GM21515 (cell line): ENCODE data around the gene SLC23A2.
"Not testable (repeated sequence)": the region's sequence is repeated elsewhere in the genome, so short reads cannot be mapped to it uniquely, and the experiment has no call there.

Source experiments
- ATAC-seq: cut with Tn5 transposase; IDR thresholded peaks from one replicate; pipeline ENCODE4 v1.9.1; 2021; ENCODE audit not compliant: unreplicated experiment

The SLC23A2 gene

DNA sequence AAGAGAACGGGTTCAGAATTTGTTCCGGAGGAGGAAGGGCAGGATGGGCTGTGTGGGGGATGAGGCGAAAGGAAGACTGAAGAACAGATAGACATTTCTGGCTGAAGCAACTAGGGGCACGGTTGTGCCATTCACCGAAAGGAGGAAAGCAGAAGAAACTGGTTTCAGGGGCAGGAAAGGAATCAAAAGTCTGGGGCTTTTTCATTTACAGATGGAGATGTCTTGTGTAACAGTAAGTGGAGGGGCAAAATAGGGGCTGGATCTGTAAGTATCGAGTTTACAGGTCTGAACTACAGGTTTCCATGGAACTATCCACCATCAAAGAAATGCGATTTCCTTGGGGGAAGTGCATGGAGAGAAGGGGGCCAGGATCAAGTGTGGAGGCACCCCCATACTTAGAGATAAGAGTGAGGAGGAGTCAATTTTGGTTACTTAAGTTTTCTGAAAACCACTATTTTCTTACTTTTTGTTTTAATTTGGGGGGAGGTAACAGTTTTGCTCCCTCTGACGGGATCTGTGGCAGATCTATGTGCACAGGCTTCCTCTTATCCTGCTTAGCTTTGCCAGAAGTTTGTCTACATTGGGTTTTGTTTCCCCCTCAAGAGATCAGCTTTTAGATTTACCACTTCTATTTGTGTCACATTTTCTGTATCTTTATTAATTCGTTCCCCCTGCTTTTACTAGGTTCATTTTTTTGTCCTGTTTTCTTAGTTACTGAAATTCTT lies 120.1 kb downstream of the SLC23A2 start:
- no peak for ATAC-seq

DNA sequence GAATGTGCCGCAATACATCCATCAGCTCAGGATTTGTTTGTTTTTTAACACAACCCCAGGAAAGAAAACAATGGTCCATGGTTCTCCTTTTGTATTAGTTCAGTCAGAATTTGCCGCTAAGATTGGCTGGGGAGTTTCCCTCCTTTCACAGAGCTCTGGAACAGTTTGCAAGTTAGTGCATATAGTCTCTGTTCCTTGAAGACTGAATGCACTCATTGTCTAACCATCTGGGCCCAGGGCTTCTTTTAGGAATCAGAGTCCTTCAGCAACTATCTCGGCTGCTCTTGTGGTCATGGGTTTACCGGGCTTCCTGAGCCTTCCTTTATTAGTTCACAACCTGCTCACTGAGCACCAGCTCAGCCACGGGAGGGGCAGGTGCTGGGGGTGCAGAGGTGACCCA lies 121.3 kb downstream of the SLC23A2 start:
- no peak for ATAC-seq

DNA sequence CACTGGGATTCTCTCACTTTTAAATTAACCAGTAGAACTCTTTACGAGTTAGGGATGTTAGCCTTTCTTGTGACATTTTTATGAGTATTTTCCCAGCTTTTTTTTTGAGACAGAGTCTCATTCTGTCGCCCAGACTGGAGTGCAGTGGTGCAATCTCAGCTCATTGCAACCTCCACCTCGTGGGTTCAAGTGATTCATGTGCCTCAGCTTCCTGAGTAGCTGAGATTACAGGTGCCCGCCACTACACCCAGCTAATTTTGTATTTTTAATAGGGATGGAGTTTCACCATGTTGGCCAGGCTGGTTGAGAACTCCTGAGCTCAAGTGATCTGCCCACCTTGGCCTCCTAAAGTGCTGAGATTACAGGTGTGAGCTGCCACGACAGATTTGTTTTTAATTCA lies 123.2 kb downstream of the SLC23A2 start:
- not testable (repeated sequence) for ATAC-seq

DNA sequence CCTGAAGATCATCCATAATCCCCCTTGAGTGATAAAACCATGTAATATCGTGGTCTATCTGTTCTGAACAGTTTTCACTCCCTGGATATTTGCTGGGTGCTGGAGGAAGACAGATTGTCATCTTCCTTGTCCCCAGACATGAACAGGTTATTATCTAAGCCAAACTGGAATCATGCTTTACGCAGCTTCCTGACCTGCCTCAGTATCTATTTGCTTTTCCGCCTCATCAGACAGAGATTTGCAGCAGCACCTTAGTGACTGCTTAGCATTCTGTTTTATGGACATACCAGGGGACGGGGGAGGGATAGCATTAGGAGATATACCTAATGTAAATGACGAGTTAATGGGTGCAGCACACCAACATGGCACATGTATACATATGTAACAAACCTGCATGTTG lies 124.6 kb downstream of the SLC23A2 start:
- ATAC-seq: no peak

DNA sequence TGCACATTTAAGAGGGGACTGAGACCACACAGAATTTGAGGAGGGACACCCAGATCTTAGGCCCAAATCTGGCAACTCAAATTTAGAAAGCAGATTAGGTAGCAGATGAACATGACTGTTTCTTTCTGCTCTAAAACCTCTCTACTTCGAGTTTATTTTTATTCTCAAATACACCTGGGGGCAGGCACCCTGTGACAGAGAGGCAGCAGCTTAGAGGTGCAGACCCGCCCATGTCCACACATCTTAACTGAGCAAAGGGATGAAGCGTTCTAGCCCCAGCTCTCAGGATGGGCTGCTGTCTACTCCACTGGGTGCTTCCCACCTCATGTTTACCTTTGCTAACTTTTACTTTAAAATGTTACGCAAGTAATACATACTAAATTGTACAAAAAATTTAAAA lies 125.0 kb downstream of the SLC23A2 start:
- ATAC-seq: no peak

DNA sequence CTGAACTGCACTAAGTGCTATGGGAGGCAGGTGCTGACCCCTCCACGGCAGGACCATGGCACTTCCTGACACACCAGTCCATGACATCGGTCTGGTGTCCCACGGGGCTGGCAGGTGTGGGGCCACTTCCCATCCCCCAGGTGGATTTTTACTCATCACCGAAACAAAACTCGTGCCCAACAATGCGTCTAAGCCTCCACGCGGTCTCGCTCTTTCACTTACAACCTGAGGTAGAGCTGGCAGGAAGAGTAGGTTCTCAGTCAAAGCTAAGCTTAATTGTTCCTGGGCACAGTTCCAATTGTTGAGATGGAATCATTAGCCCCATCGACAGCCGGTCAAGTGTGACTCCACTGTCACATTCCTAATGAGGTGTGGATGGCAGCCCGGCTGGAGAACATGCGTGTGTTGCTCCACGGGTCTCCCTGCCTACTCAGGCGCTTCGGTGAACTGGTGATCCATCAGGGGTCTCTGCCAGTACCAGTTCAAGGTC lies 125.7 kb downstream of the SLC23A2 start:
- no peak for ATAC-seq

DNA sequence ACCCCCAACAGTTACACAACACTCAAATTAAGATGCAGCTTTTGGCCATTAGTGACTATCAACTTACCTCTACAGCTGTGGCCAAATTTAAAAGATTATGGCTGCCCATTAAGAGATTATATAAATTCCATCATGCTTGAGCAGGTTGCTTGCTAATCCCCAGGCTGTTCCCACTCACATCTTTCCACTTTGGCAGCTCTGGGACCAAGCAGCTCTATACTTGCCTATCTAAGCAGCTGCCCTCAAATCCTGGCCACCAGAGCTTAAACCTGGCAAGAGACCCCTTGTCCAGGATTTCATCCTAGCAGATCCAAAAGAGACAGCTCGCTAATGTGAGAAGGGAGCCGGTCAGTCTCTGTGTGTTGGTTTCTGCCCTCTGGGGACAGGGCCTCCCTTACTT lies 127.9 kb downstream of the SLC23A2 start:
- no peak for ATAC-seq

DNA sequence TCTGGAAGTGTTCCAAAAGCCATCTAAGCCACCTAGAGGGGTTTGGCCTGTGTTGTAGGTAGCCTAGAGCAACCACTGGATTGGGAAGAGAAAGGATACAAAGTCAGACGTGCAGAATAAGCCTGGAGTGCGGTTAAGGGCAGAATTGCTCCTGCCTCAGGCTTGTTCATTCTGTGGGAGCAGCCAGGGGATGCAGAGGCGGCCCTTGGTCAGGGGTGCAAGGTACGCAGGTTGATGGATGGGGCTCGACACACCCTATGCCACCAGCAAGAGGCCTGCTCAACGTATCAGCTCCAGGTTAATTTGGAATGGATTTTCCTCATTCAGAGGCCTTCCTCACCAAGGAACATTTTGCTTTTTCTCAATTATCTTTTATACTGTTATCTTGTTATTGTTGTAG lies 129.8 kb downstream of the SLC23A2 start:
- ATAC-seq: no peak

DNA sequence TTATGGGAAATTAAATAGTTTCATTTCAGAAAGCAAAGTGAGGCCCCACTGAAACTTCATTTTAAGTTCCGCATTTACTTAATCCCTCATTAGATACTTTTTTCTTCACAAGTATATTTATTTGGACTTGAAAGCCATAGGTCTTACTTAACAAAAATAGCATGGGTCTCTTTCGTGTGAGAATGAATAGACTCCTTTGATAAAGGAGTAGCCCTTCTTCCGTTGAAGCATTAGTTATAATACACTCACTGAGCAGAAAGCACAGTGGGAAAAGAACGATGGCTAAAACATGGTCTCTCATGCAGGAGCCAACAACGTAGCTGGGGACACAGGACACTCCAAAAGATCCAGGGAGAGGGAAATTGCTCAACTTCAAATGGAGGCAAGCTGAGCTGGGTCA lies 130.4 kb downstream of the SLC23A2 start:
- no peak for ATAC-seq

DNA sequence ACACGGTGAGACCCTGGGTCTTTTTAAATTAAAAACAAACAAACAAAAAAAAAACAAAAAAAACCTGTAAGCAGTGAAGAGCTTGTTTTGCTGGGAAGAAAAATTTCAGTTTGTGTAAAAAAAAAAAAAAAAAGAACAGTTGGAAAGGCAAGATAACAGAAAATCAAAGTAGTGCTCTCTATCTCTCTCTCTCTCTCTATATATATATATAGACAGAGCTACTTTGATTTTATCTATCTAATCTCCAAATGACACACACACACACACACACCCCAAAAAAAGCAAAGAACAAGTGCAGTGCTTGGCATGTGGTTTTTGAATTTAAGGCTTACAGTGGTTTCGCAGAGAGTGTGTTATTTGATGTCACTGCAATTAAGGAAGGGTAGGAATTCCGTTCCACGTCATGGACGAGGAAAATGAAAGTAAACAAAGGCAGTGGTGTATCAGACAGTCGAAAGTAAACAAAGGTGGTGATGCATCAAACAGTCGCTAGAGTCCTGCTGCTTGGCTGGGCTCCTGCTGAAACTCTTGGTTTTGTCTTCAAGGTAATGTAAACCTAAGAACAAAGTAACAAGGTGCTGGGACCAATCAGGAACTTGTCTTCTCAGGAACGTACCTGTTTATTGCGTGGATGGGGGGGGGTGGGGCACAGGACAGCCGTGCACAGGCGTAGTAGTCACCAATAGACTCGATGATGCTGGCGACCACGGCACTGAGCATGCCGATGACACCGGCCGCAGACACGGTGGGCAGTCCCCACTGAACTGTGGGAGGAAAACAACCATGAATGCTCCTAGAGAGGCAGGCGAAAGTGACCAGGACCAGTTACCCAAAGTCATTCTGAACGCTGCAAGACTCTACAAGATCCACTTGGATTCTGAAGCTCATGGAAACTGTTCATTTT lies 131.8 kb downstream of the SLC23A2 start:
- no peak for ATAC-seq

DNA sequence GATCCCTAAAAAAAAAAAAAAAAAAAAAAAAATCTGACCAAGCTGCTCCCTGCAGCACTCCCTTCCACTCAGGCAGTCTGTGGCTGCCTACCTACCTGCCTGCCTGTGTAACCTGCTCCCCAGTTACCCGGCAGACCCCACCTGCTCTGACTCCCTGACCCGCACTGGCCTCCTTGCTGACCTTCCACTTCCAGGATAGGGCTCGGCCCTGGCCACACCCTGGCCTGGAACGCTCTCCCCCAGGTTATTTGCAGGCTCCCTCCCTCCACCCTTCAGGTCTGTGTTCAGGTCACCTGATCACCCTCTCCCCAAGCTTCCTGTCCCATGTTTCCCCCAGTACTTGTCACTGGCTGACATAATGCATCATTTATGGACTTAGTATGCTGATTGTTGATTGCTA lies 134.3 kb downstream of the SLC23A2 start:
- ATAC-seq: no peak

DNA sequence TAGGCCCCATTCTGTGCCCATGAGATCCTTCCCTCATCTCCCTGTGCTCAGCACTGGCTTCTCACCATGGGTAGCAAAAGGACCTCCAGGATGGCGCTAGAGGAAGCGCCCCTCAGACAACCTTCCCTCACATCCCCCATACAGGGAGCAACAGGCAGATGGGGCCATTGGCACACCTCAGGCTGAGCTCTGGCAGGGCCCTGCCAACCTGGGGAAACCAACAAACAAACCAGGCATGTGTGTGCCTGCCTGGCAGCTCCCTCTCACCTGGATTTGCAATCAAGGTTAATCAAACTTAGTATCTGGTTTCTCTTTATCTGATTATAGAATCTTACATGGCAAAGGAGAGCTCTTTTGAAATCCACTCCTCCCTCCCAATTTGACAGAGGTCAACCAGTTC lies 134.9 kb downstream of the SLC23A2 start:
- no peak for ATAC-seq

DNA sequence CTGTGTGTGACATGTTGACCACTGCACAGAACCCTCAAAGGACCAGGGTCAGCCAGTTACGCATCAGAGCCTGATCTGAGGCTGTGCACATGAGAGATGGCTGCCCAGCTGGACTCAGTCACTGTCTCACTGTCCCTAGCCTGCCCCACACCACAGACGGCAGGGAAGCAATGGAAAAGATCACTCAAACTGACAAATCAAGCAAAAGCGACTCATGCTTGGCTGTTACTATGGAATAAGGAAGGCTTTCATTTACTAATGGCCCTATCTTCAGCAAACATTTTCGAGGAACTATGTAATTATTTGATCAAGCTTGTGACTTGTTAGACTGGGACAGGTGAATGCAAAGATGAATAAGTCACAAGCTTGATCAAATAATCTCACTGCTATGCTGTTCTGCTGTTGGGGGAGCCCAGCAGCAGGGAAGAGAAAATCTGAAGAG lies 137.0 kb downstream of the SLC23A2 start:
- ATAC-seq: no peak

DNA sequence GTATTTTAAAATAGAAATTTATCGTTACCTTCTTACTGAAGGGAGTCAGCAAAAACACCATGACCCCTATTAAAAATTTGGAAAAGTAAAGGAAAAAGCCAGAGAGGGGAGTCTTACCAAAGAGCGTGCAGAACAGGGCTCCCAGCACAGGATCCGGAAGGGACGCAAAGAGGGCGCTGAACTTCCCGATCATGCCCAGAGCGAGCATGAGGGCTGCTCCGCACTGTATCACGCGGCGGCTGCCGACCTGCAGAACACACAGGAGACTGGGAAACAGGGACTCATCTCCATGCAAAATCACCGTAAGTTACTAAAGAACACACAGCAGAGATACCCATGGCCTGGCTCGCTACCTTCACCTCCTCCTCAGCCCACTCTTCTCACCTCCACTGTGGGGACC lies 138.6 kb downstream of the SLC23A2 start:
- no peak for ATAC-seq

DNA sequence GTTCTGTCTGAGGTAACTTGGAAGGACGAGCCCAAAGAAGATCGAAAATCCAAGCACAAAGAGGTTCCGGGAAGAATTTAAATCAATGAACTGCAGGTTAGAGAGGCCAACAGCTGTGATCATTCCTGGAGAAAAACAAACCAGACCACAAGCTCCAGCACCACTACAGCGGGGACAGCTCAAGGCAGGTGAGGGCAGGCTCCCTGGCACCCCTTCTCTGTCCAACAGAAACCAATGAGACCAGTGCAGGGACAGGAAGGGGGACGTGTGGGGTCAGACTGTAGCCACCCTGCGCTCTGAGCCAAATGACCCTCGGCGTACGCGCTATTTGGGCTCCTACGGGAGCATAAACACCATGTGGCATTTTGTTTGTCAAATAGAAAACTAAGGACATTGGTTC lies 139.3 kb downstream of the SLC23A2 start:
- ATAC-seq: no peak

DNA sequence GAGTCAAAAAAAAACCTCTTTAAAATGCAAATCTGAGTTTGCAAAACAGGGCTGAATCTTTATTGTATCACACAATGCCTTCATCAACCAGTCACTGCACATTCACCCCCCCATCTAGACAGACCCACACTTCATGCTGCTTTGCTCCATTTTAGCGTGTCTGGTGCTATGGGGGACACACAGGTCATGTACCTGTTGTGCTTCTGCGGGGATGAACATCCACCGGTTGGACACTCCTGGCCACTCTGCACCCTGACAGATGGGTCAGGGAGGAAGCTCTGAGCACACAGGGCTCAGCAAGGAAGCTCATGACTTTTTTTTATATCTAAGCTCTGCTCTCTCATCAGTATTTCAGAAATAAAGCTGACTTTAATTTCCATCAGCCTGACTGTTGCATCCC lies 143.3 kb downstream of the SLC23A2 start:
- ATAC-seq: no peak

DNA sequence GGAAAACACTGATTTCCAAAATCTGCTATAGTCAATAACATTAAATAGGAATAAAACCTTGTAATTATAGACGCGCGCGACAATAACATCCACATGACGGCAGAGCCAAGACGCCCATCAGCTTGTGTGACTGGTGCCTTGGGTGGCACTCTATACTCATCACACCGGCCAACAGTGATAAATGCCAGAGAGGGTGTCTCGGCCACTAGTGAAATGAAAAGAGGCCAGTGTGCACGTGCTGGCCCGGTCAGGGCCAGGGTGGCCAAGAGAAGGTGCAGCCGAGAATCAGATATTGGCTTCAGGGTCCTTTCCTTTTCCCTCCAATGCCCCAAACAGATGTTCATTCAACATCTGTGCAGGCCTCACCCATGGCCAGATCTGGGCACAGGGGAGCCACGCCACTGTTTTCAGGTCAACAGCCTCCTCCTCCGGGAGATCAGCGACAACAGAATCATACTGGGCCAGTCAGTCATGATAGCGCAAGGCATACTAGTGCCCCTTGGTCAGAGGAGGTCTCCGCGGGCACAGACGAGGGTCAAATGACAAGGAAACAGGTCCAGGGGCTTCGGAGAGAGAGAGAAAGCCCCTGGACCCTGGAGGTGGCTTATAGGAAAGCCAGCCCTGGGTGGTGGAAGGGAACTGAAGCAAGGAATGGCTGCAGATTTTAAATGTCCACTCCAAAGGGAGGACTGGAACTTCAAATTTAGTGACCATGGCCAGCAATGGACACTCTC lies 145.1 kb downstream of the SLC23A2 start:
- ATAC-seq: no peak

DNA sequence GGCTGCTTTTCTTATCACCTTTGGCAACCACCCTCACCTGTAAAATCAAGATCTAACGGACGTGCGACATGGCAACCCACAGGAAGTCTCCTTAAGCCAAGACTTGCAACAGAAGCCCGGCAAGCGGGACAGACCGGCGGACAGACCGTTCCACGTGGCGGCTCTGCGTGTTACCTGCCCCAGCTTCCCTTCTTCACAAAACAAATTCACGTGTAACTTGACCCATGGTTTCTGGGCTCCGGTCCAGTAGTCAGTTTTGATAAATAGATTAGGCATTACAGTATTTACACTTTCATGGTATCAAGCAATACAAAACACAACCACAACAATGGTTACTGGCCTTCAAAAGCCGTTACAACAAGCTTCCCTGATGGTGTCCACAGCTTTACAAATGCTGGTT lies 145.8 kb downstream of the SLC23A2 start:
- no peak for ATAC-seq

DNA sequence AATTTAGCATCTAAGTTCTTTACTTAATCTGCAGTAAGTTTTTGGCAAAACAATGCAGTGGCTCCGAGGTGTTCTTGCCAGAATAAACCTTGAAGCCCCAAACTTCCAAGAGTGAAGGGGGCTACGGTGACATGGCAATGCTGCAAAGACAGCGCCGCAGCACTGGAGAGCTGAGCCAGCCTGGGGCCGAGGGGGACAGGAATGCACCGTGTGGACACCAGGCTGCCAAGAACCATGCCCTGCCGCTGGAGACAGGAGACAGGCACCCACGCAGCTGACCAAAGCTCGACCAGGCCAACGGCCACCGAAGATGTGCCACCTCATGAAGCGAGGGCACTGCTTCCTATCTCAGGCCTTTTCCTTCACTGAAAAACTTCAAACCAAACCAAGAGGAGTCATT lies 146.2 kb downstream of the SLC23A2 start:
- ATAC-seq: no peak

DNA sequence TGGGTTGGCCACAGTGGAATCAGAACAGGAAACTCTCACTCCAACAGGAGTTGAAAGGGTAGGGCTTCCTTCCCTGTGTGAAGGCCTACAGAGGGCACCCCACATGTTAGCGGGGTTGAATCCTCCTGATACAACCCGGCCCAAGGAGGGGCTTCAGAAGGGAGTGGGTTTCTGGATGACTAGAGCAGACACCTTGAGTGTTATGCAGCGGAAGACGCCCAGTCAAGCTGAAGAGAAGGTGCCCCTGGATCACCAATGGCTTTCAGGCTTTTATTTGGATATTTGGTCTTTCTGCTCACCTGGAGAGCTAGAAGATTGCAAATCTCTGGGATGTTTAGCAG lies 146.8 kb downstream of the SLC23A2 start:
- no peak for ATAC-seq

DNA sequence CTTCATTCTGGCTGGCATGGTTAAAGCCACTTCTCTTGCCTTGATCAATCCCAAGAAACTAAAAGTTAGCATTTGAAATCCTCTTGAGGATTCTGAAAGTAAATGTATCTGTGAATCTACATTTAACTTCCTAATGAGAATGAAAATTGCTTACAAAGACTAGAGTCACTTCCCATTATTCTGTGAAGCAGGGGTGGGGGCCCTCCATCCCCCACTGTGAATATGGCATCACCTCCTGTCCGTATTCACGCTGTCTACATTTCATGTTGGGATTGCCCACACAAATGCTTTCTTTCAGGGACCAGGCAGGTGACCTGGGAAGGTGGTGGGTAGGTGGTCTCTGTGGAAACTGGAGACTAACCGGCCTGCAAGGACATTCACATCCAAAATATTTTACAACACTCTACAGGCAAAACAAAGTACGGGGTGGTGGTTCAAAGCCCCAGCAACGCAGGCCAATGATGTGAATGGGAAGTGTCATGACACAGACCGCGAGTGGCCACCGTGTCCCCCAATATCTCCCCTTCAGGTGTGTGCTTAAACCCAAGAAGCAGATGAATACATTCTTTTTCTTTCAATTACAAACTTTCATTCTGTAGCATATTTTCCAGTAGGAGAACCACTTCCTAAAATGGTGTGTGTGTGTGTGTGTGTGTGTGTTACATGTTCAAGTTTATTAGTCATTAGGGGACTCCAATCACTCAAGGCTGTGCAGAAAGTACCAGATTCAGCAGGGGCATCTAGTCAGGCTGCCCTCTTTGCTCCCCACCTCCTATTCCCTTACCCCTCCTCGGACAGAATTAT lies 147.4 kb downstream of the SLC23A2 start:
- no peak for ATAC-seq
